Measurements from ENCODE around the gene DEGS2.

DEGS2 gene

DNA sequence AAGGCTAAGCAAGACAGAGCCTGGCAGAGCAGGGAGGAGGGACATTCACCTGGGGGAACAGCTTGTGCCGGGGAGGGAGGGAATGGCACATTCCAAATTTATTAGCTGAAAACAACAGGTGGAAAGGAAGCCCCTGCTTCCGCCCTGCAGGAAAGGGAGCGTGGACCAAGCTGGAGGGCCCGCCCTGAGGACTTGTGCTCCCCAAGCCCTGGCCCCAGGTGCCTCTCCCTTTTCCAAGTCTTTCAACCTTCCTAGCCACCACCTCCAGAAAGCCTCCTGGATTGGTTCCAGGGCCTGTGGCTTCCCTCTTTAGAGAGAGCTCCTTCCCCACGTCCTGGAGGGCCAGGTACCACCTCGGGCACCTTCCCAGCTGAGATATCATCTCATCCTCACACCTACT is 2.7 kb downstream of the DEGS2 start:
- Histone ChIP-seq H3K27me3 (replicated peaks; ENCODE audit: insufficient read depth, low read length) (no peaks in the 10 kb centered on the region), H3K9ac (ENCODE audit: low read length) (no peak overlapping the region), H3K4me2 (ENCODE audit: low read depth, low read length) (no peak overlapping the region), H3K4me3 (ENCODE audit: low read length) (no peak overlapping the region), H3K36me3 (replicated peaks; ENCODE audit: insufficient read depth, low read length) (no peaks in the 10 kb centered on the region), H4K20me1 (ENCODE audit: insufficient read depth, low read length) (no peaks in the 10 kb centered on the region), H3K4me1 (ENCODE audit: low read length) (no peaks in the 10 kb centered on the region), H3K9me2 (replicated peaks; ENCODE audit: insufficient read depth, low read length) (no peaks in the 10 kb centered on the region), H3K79me2 (ENCODE audit: low read length) (no peaks in the 10 kb centered on the region), H3K9me3 (replicated peaks; ENCODE audit: insufficient read depth, low read length) (no peaks in the 10 kb centered on the region), H3F3A (ENCODE audit: insufficient read depth, low read length) (no peaks in the 10 kb centered on the region), H2AFZ (ENCODE audit: low read length) (no peak overlapping the region), H3K27ac (ENCODE audit: low read length) (no peak overlapping the region)
- TF ChIP-seq, protein P1, sequence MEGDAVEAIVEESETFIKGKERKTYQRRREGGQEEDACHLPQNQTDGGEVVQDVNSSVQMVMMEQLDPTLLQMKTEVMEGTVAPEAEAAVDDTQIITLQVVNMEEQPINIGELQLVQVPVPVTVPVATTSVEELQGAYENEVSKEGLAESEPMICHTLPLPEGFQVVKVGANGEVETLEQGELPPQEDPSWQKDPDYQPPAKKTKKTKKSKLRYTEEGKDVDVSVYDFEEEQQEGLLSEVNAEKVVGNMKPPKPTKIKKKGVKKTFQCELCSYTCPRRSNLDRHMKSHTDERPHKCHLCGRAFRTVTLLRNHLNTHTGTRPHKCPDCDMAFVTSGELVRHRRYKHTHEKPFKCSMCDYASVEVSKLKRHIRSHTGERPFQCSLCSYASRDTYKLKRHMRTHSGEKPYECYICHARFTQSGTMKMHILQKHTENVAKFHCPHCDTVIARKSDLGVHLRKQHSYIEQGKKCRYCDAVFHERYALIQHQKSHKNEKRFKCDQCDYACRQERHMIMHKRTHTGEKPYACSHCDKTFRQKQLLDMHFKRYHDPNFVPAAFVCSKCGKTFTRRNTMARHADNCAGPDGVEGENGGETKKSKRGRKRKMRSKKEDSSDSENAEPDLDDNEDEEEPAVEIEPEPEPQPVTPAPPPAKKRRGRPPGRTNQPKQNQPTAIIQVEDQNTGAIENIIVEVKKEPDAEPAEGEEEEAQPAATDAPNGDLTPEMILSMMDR (IDR thresholded peaks at IDR 0.05; ENCODE audit: low read length) = no peak
- TF ChIP-seq EZH2 (optimal IDR thresholded peaks at IDR 0.05; ENCODE audit: low read depth, low read length) (no peak), EZH2phosphoT487 (IDR thresholded peaks at IDR 0.05; ENCODE audit: low read length) (no peak)
- no peak for DNase-seq

DNA sequence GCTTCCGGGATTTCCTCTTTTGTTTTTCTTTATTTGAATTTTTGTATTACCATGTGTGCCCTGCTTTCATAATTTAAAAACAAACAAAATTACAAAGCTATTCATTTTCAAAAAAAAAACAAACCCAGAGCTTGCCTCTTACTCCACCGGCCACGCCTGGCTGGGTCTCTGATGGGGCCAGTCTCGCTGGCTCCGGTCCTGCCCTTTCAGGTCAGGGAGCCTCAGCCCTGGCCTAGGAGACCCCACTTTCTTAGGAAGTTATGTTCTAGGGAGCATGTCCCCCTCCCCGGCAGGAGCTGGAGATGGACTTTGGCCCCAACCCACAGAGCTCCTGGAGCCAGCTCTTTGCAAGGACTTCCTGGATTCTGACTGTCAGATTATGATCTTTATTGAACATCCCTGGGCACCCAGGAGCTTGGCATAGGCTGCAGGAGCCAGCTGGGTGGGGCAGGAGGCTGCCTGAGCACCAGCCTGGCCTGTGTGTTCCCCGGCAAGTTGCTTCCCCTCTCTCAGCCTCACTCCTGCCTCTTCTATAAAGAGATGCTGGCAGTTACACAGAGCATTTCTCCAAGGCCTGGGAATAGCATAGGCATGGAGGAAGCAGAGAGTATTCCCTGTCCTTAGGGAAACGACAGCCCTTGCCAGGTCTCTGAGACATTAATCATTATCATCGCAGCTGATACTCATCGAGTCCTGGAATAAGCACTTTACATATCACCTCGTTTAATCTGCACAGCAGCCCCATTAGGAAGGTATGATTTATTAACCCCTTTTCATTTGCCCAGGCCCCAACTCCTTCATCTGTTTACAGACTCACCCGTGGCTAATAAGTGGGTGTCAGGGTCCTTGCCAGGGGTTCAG is 3.5 kb downstream of the DEGS2 start:
- H3K9me3 ChIP-seq (replicated peaks; ENCODE audit: insufficient read depth, low read length) = no peaks in the 10 kb centered on the region
- H3K79me2 ChIP-seq (ENCODE audit: low read length) = no peaks in the 10 kb centered on the region
- H3K36me3 ChIP-seq (replicated peaks; ENCODE audit: insufficient read depth, low read length) = no peaks in the 10 kb centered on the region
- H3K4me2 ChIP-seq (ENCODE audit: low read depth, low read length) = no peak overlapping the region
- no peaks in the 10 kb centered on the region for H4K20me1 ChIP-seq (ENCODE audit: insufficient read depth, low read length)
- no peaks in the 10 kb centered on the region for H3K4me1 ChIP-seq (ENCODE audit: low read length)
- no peak overlapping the region for H3K4me3 ChIP-seq (ENCODE audit: low read length)
- no peaks in the 10 kb centered on the region for H3F3A ChIP-seq (ENCODE audit: insufficient read depth, low read length)
- H2AFZ ChIP-seq (ENCODE audit: low read length) = no peak overlapping the region
- no peak for DNase-seq
- no peaks in the 10 kb centered on the region for H3K9me2 ChIP-seq (replicated peaks; ENCODE audit: insufficient read depth, low read length)
- no peak overlapping the region for H3K27ac ChIP-seq (ENCODE audit: low read length)
- TF ChIP-seq, protein P1 (IDR thresholded peaks at IDR 0.05; ENCODE audit: low read length) = no peak
- TF ChIP-seq EZH2phosphoT487 (IDR thresholded peaks at IDR 0.05; ENCODE audit: low read length) (no peak), EZH2 (optimal IDR thresholded peaks at IDR 0.05; ENCODE audit: low read depth, low read length) (no peak)
- no peaks in the 10 kb centered on the region for H3K27me3 ChIP-seq (replicated peaks; ENCODE audit: insufficient read depth, low read length)
- H3K9ac ChIP-seq (ENCODE audit: low read length) = no peak overlapping the region

DNA sequence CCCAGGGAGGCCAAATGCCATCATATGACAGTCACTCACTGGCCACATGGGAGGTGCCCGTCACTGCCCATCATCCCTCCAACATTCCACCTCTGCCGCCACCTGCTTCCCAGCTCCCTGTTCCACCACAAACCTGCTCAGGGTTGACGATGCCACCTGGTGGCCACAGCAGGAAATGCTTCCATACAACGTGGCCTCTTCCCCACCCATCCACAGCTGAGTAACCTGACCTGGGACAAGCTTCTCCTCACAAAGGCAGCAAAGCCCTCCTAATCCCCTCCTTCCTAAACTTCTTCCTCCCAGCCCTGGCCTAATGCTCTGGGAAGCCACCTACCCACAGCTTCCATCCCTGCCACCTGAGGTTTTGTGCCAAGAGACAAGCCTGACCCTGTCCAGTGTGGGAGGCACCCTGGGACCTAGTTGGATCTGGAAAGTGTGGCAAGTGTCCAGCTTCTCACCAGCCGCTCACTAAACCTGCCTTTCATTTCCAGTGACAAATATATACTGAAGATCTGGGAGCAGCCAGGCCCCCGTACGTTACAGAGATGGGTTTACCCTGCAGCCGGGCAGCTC is 4.3 kb downstream of the DEGS2 start:
- Histone ChIP-seq H3K36me3 (replicated peaks; ENCODE audit: insufficient read depth, low read length) (no peaks in the 10 kb centered on the region), H3K27me3 (replicated peaks; ENCODE audit: insufficient read depth, low read length) (no peaks in the 10 kb centered on the region), H3K9ac (ENCODE audit: low read length) (no peak overlapping the region), H3K27ac (ENCODE audit: low read length) (no peak overlapping the region), H3F3A (ENCODE audit: insufficient read depth, low read length) (no peaks in the 10 kb centered on the region), H4K20me1 (ENCODE audit: insufficient read depth, low read length) (no peaks in the 10 kb centered on the region), H3K4me3 (ENCODE audit: low read length) (no peak overlapping the region), H3K9me2 (replicated peaks; ENCODE audit: insufficient read depth, low read length) (no peaks in the 10 kb centered on the region), H2AFZ (ENCODE audit: low read length) (no peak overlapping the region), H3K79me2 (ENCODE audit: low read length) (no peaks in the 10 kb centered on the region), H3K9me3 (replicated peaks; ENCODE audit: insufficient read depth, low read length) (no peaks in the 10 kb centered on the region), H3K4me1 (ENCODE audit: low read length) (no peaks in the 10 kb centered on the region), H3K4me2 (ENCODE audit: low read depth, low read length) (no peak overlapping the region)
- peak; percentile 6 for DNase-seq
- TF ChIP-seq, protein P1 (IDR thresholded peaks at IDR 0.05; ENCODE audit: low read length) = peak; percentile 45
- TF ChIP-seq EZH2 (optimal IDR thresholded peaks at IDR 0.05; ENCODE audit: low read depth, low read length) = no peak
